Right hindlimb (tissue), 1 donor: ENCODE data around the gene KCNC2.

ENCODE experiments used
- DNase-seq: peaks from one replicate; pipeline ENCODE4 v3.0.0-alpha.2; 2018

KCNC2 gene

DNA sequence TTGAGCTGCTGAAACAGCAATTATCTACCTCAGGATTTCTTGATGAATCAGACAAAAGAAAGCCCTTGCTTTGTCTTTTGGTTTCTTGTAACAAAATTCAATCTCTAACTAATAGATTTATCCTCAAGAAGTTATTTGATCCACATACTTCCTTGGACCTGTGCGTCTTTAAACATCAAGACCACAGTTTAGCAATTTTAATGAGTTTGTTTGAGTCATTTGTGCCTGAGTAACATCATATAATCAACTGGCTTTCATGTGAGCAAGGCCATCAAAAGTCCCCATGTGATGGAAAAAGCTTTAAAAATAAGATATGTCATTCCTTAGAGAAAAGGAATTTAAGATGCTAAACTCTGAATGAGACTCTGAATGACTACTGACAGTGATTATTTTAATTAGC lies 52.3 kb downstream of the KCNC2 start:
- no peak for DNase-seq

- no peak for DNase-seq
Observed at GRCh38 chr12:75155962-75156361, 53.7 kb downstream of the KCNC2 start.

GRCh38 chr12:75154388-75154787 lies 55.3 kb downstream of the KCNC2 start:
- no peak for DNase-seq

DNA sequence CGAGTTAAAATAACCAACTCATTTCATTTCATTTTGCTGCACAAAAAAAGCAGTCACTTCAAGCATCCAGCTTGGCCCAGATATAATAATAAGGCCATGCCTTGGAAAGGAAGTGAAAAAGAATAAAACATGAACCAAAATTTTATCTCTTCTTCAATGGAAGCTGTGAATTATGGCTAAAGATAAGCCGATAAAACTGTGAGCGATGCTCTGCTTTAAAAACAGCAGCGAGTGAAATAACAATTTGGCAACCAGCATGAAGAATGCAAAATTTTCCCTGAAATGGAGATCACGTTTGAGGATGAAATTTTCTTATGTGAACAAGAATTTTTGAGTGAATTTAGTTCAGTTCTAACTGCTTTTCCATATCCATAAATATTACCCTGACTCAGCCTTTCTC lies 70.4 kb downstream of the KCNC2 start:
- DNase-seq = no peak

DNA sequence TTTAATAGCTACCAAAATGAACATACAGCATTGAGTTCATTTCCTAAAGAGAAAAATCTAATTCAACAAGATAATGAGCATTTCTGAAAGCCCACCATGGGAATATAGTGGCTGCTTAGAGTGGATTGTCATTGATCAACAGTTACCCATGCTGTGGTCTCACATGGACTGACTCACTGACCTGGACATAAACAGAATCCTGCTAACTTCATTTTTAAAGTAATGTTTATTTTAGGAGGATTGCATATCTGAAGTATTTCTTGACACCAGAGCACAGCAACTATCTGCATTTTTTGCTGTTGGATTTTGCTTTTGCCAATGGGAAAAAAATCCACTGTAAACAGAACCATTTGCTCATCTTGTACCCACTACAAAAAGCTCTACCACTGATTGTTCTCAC lies 71.7 kb downstream of the KCNC2 start:
- DNase-seq = no peak

- no peak for DNase-seq
Observed at GRCh38 chr12:75135026-75135425, 74.6 kb downstream of the KCNC2 start.

- DNase-seq = no peak
Observed at GRCh38 chr12:75130811-75131210, 78.8 kb downstream of the KCNC2 start.

GRCh38 chr12:75129275-75129674 lies 80.4 kb downstream of the KCNC2 start:
- no peak for DNase-seq

- DNase-seq = no peak
Observed at GRCh38 chr12:75121036-75121705, 88.5 kb downstream of the KCNC2 start.

GRCh38 chr12:75120311-75120711 lies 89.3 kb downstream of the KCNC2 start:
- DNase-seq = peak; percentile 43

DNA sequence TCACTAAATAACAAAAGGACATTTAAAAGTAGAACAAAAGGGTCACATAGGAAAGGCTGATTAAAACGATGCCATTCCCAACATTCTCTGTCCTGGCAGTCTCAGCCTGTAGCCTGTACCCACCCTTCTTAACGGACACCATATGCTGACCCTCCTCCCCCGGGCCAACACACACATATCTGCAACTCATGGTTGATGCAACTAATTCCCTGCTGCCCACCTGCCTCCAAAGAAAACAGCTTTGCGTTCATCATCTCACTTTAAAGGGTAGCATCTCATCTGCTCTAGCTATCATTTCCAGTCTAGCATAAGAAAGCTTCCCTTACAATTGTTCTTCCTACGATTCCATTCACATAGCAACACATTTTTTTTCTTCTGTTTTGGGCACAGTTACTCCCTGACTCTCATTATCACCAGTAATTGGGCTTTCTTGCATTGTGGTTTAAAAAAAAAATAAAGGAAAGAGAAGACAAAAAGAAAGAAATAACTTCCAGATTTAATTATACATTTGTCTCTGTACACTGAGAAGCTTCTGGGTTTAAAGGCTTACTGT lies 92.9 kb downstream of the KCNC2 start:
- DNase-seq = no peak

DNA sequence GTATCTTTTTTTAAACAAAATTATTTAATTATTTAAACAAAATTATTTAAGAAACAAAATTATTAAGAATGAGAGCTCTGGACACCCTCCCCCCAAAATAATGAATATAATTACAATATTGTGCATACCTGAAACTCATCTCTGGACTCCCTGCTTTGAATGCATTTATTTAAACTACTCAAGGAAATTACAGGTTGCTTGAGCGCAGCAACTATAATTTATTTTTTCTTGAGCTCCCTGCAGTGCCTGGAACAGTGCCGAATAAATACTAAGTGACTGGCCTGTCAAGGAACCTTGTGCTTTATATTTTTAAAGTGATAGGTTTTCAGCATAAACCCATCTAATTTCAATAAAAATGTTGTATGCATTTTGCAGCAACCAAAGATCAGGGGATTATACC lies 93.9 kb downstream of the KCNC2 start:
- DNase-seq = no peak

DNA sequence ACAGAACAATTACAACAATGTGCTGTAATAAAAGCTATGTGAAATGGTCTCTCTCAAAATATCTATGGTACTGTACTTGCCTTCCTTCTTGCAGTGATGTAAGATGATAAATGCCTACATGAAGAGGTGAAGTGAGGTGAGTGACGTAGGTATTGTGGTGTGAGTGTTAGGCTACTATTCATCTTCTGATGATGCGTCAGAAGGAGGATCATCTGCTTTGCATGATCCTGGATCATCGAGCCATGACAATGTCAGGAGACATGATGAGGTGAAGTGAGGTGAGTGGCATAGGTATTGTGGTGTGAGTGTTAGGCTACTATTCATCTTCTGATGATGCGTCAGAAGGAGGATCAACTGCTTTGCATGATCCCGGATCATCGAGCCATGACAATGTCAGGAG lies 105.8 kb downstream of the KCNC2 start:
- DNase-seq = no peak

GRCh38 chr12:75101781-75102180 lies 107.9 kb downstream of the KCNC2 start:
- DNase-seq = no peak

GRCh38 chr12:75099210-75099609 lies 110.4 kb downstream of the KCNC2 start:
- no peak for DNase-seq

GRCh38 chr12:75097003-75097402 lies 112.6 kb downstream of the KCNC2 start:
- no peak for DNase-seq

GRCh38 chr12:75087654-75088053 lies 122.0 kb downstream of the KCNC2 start:
- DNase-seq = no peak

GRCh38 chr12:75086091-75087038 lies 123.3 kb downstream of the KCNC2 start:
- no peak for DNase-seq

GRCh38 chr12:75081305-75081704 lies 128.3 kb downstream of the KCNC2 start:
- no peak for DNase-seq

DNA sequence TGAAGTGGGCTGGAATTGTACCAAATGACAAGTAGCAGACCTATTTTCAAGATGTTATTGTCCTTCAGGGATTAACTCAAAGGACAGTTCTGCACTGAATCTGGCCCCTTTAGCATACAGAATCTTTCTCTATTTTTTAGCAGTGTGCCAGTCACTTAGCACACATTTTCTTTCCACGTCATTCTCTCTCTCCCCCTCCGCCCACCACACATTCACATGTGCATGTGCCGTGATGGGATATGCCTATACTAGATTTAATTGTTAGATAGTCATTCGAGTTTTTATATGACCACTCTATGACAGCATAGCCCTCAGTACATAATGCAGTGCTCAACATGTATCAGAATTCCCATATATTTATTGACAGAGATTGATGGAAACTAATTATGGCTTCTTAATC lies 129.1 kb downstream of the KCNC2 start:
- DNase-seq = no peak

- no peak for DNase-seq
Observed at GRCh38 chr12:75065482-75065881, 144.2 kb downstream of the KCNC2 start.

DNA sequence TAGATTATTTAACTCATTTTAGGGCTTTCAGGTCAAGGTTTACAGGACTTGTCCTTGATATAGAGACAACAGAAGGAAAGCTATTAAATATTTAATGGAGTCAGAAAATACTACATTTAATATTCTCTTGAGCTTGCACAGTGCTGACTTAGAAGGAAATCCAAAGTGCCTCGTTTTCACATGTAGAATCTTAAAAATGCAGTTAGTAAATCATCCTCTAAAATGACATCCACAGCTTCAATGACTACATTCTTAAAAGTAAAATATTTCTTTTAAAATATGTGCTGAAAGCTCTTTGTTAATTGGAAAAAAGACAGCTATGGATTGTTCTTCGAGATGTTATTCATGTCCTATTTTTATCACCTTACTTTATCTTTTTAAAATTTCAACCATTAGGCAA lies 146.9 kb downstream of the KCNC2 start:
- DNase-seq = no peak

GRCh38 chr12:75058228-75058627 lies 151.4 kb downstream of the KCNC2 start:
- no peak for DNase-seq

GRCh38 chr12:75048767-75049166 lies 160.9 kb downstream of the KCNC2 start:
- DNase-seq = no peak
